HepG2 (cell line): ENCODE data around the gene MIEF2. TPM values are rescaled to one million over a fixed set of nuclear protein-coding genes. Genes with fewer than 3 reads are reported as not detected.

Experiments
- ATAC-seq: fragments of 200-7000 bp; cut with Tn5 transposase; 3 replicates; pipeline ENCODE4 v1.9.1; 2020; ENCODE audit warnings: mild to moderate bottlenecking, moderate library complexity
- BruUV-seq: library from RNA; stranded (reverse); fragments of 400-500 nt; replicated peaks from 2 replicates; lab custom pipeline; 2021; lab: Mats Ljungman, UMichigan
- CTCF ChIA-PET: fragments of 300-600 bp; formaldehyde crosslinking; extraction: SDS; loops from one replicate; lab custom pipeline; 2021; ENCODE audit warnings: low total read pairs, inconsistent platforms, low intra/inter-chr PET ratio; lab: Yijun Ruan, JAX
- POLR2A ChIA-PET: fragments of 350-600 bp; sonication (Branson Sonifier 250); formaldehyde crosslinking; loops from one replicate; lab custom pipeline; 2020; ENCODE audit warnings: antibody characterized with exemption, inconsistent platforms; lab: Yijun Ruan, JAX
- DNase-seq: peaks from one replicate; pipeline ENCODE4 v3.0.0-alpha.2; 2015; ENCODE audit warnings: low spot score
- FAIRE-seq: peaks from 3 replicates; lab custom pipeline; 2011; peaks lifted over from hg19 to GRCh38; lab: Jason Lieb, UNC
- H2AFZ ChIP-seq: one replicate; pipeline ENCODE4 v1.6.1; 2011; ENCODE audit warnings: low read length, inconsistent platforms
- H3K27ac ChIP-seq: fragments of 300-600 bp; 3 replicates; pipeline ENCODE4 v1.8.0; 2011; ENCODE audit warnings: mixed run types, mild to moderate bottlenecking, mixed read lengths, low read length, inconsistent platforms; ENCODE audit not compliant: insufficient read depth; ENCODE audit errors: extremely low read length
- H3K27me3 ChIP-seq, 2 experiments: fragments of 200-600 bp in 1 of 2; 2 replicates in 1 of 2; 3 replicates in 1 of 2; pipeline versions ENCODE4 v1.6.0 to v1.8.0; 2011; ENCODE audit warnings: low read length in 2 of 2, mild to moderate bottlenecking in 2 of 2, moderate library complexity in 2 of 2, inconsistent platforms in 1 of 2; ENCODE audit not compliant: insufficient read depth in 2 of 2, control insufficient read depth in 1 of 2
- H3K36me3 ChIP-seq, 2 experiments: fragments of 200-600 bp in 1 of 2; replicated peaks in 1 of 2; 2 replicates in 1 of 2; 3 replicates in 1 of 2; pipeline versions ENCODE4 v1.5.1 to v1.8.0; 2011; ENCODE audit warnings: low read length in 2 of 2, inconsistent platforms in 1 of 2; ENCODE audit not compliant: insufficient read depth in 2 of 2, control insufficient read depth in 1 of 2
- H3K4me1 ChIP-seq: 2 replicates; pipeline ENCODE4 v1.5.1; 2012; ENCODE audit warnings: low read length, inconsistent platforms; ENCODE audit not compliant: insufficient read depth
- H3K4me2 ChIP-seq: 2 replicates; pipeline ENCODE4 v1.6.0; 2011; ENCODE audit warnings: low read depth, low read length, inconsistent platforms
- H3K4me3 ChIP-seq, 3 experiments: fragments of 200-600 bp in 1 of 3; sonication (generic), shearing (Covaris generic) in 1 of 3; replicated peaks in 1 of 3; 2 replicates each; pipeline ENCODE4 v1.5.1; 2011 to 2016; ENCODE audit warnings: low read length in 3 of 3, inconsistent platforms in 2 of 3, low read depth in 2 of 3, mild to moderate bottlenecking in 2 of 3, control low read depth in 1 of 3, mixed read lengths in 1 of 3; ENCODE audit not compliant: insufficient read depth in 1 of 3
- H3K79me2 ChIP-seq: one replicate; pipeline ENCODE4 v1.6.1; 2011; ENCODE audit warnings: low read length, inconsistent platforms; ENCODE audit not compliant: insufficient read depth
- H3K9ac ChIP-seq: 2 replicates; pipeline ENCODE4 v1.6.0; 2011; ENCODE audit warnings: mild to moderate bottlenecking, low read depth, low read length, inconsistent platforms; ENCODE audit not compliant: insufficient read depth
- H3K9me3 ChIP-seq: 2 replicates; pipeline ENCODE4 v1.5.1; 2012; ENCODE audit warnings: mild to moderate bottlenecking, low read length
- H4K20me1 ChIP-seq: 2 replicates; pipeline ENCODE4 v1.6.0; 2011; ENCODE audit warnings: inconsistent platforms, mild to moderate bottlenecking, low read length, moderate library complexity; ENCODE audit not compliant: insufficient read depth
- ARID2 ChIP-seq: sonication (generic); formaldehyde crosslinking; IDR thresholded peaks from 2 replicates; pipeline ENCODE4 v1.8.1; 2022; ENCODE audit warnings: mild to moderate bottlenecking, missing genetic modification reagents, borderline replicate concordance
- GPN1 ChIP-seq: sonication (generic); formaldehyde crosslinking; IDR thresholded peaks from 2 replicates; pipeline ENCODE4 v1.5.1; 2020; ENCODE audit warnings: missing genetic modification reagents, borderline replicate concordance
- ZNF138 ChIP-seq: sonication (generic); formaldehyde crosslinking; IDR thresholded peaks from 2 replicates; pipeline ENCODE4 v1.5.0; 2020; ENCODE audit warnings: mild to moderate bottlenecking, low read depth, missing genetic modification reagents
- ZNF616 ChIP-seq: sonication (generic); formaldehyde crosslinking; IDR thresholded peaks from 2 replicates; pipeline ENCODE4 v1.5.0; 2020; ENCODE audit warnings: low read depth, mild to moderate bottlenecking, missing genetic modification reagents
- WGBS: methylation state at CpG from one replicate; pipeline ENCODE4 v1.1.6; 2017; ENCODE audit warnings: low lambda C conversion rate; 5-methylcytosine and 5-hydroxymethylcytosine counted together
- in situ Hi-C: cut with HindIII; loops from 2 replicates; pipeline ENCODE4 v1.10.0; 2017; ENCODE audit warnings: low pct_unique_long_range_greater_than_20kb; ENCODE audit not compliant: extremely low pct_ligation_motif_present
- intact Hi-C: fragments of 100-400 bp; cut with micrococcal nuclease; formaldehyde crosslinking; loops from one replicate; pipeline ENCODE4 v1.10.0; 2022; ENCODE audit not compliant: unreplicated experiment
- polyA plus RNA-seq, 8 experiments: library from polyadenylated mRNA; depleted of rRNA in 3 of 8; stranded (reverse) in 7 of 8; unstranded in 1 of 8; fragments of >200 nt; fragmentation: Illumina TruSeq in 4 of 8; extraction: Trizol in 4 of 8; gene quantifications; 2 replicates each; pipeline versions ENCODE4 v1.2.1 to v1.2.3, GENCODE V29; 2011 to 2016; ENCODE audit warnings: low read depth in 4 of 8, missing spikeins in 1 of 8, mixed read lengths in 1 of 8; ENCODE audit not compliant: insufficient read depth in 1 of 8
- total RNA-seq, 5 experiments: library from RNA; depleted of rRNA; stranded (reverse); fragments of >200 nt; fragmentation: Illumina TruSeq; extraction: Trizol; gene quantifications; 2 replicates each; pipeline ENCODE4 v1.2.3, GENCODE V29; 2016; ENCODE audit warnings: low read depth in 1 of 5
- TF ChIP-seq, protein P1 (sequence below): sonication (generic); formaldehyde crosslinking; IDR thresholded peaks from 2 replicates; pipeline ENCODE4 v1.4.0; 2020; ENCODE audit warnings: missing genetic modification reagents, borderline replicate concordance

The MIEF2 gene
- total and polyA plus RNA-seq, 2 of the 13 experiments (the other 11 are each of a cell fraction or from before 2014, with no cell fraction given) = 6.0 to 8.0 TPM

- TF ChIP-seq, protein P1, sequence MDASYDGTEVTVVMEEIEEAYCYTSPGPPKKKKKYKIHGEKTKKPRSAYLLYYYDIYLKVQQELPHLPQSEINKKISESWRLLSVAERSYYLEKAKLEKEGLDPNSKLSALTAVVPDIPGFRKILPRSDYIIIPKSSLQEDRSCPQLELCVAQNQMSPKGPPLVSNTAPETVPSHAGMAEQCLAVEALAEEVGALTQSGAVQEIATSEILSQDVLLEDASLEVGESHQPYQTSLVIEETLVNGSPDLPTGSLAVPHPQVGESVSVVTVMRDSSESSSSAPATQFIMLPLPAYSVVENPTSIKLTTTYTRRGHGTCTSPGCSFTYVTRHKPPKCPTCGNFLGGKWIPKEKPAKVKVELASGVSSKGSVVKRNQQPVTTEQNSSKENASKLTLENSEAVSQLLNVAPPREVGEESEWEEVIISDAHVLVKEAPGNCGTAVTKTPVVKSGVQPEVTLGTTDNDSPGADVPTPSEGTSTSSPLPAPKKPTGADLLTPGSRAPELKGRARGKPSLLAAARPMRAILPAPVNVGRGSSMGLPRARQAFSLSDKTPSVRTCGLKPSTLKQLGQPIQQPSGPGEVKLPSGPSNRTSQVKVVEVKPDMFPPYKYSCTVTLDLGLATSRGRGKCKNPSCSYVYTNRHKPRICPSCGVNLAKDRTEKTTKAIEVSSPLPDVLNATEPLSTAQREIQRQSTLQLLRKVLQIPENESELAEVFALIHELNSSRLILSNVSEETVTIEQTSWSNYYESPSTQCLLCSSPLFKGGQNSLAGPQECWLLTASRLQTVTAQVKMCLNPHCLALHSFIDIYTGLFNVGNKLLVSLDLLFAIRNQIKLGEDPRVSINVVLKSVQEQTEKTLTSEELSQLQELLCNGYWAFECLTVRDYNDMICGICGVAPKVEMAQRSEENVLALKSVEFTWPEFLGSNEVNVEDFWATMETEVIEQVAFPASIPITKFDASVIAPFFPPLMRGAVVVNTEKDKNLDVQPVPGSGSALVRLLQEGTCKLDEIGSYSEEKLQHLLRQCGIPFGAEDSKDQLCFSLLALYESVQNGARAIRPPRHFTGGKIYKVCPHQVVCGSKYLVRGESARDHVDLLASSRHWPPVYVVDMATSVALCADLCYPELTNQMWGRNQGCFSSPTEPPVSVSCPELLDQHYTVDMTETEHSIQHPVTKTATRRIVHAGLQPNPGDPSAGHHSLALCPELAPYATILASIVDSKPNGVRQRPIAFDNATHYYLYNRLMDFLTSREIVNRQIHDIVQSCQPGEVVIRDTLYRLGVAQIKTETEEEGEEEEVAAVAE (CRISPR knock-in tag) = no peak
Measured at GRCh38 chr17:18281788-18282187, 21.3 kb downstream of the MIEF2 start (continued).

DNA sequence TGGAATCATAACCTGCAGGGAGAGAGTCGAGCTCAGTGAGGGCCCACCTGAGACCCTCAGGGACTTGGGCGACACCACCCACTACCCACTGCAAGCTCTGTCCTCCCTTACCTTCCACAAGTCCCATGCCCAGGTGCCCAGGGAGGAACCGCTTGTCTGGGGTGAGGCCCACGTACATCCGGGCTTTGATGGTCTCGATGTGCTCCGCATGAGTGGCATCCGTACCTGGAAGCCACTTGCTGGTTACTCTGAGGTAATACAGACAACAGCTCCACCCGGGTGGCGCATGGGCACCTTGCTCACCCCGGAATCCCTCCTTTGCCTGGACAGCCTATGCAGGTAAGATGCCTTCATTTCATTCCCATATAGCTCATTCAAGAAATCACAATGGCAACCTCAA, 24.8 kb downstream of the MIEF2 start:
- 94% methylated on average over 8 of the region's 11 CpGs for WGBS
- no peak overlapping the region for H3K27ac ChIP-seq
- no peak overlapping the region for H3K9ac ChIP-seq
- no TSS peak for BruUV-seq
- H3K4me2 ChIP-seq = no peak overlapping the region
- intact Hi-C loops (no loop called here), in situ Hi-C loops (no loop called here)
- H3K4me1 ChIP-seq = no peaks in the 10 kb centered on the region
- ATAC-seq (no peak), FAIRE-seq (no peak), DNase-seq (no peak)
- H3K9me3 ChIP-seq = no peaks in the 10 kb centered on the region
- ChIA-PET CTCF (no interaction called here), POLR2A (no interaction called here)
- no peaks in the 10 kb centered on the region for H3K79me2 ChIP-seq
- H3K4me3 ChIP-seq = no peak overlapping the region
- no peak overlapping the region for H2AFZ ChIP-seq
- peaks cover 38 to 75% of the 10 kb centered on the region in 2 experiments for H3K36me3 ChIP-seq
- no peaks in the 10 kb centered on the region for H3K27me3 ChIP-seq
- H4K20me1 ChIP-seq = no peaks in the 10 kb centered on the region
- TF ChIP-seq ZNF138 = no peak
- TF ChIP-seq ZNF616 = no peak
- TF ChIP-seq GPN1 (CRISPR knock-in tag) = no peak
- TF ChIP-seq ARID2 (CRISPR knock-in tag) = no peak
